Spleen (tissue), 7 donors: ENCODE measurements around the gene QSER1.

ENCODE experiments used
- CTCF ChIP-seq, 11 experiments: fragments of 200-600 bp in 7 of 11; fragments of 450-650 bp in 4 of 11; sonication (generic) in 4 of 11; IDR thresholded peaks in 8 of 11; conservative IDR thresholded peaks in 3 of 11; 1 replicate in 7 of 11; 2 replicates in 4 of 11; pipeline versions ENCODE4 v1.4.0 to v1.8.0; 2016 to 2021; ENCODE audit warnings: antibody characterized with exemption in 11 of 11, inconsistent platforms in 4 of 11, mild to moderate bottlenecking in 1 of 11
- POLR2A ChIP-seq, 3 donors: fragments of 450-650 bp; IDR thresholded peaks; one replicate each; pipeline ENCODE4 v1.5.1; 2017; ENCODE audit warnings: antibody characterized with exemption in 3 of 3, mild to moderate bottlenecking in 1 of 3
- POLR2AphosphoS5 ChIP-seq, 3 donors: sonication (generic); formaldehyde crosslinking; IDR thresholded peaks; one replicate each; pipeline ENCODE4 v1.5.1; 2017; ENCODE audit warnings: antibody characterized with exemption in 3 of 3
- donor health status: DM: no; HTN: no; CAD: no; lungs with moderate emphysema.
- donor health status: DM: no; HTN: no; CAD: no.
- donor health status: DM: no; HTN: no; CAD: no.

GRCh38 chr11:32939866-32940265 lies 47.3 kb downstream of the QSER1 start:
- TF ChIP-seq CTCF (IDR thresholded peaks at IDR 0.05 in 8 of 11, conservative IDR thresholded peaks at IDR 0.05 in 3 of 11) = no peak
- TF ChIP-seq POLR2A (IDR thresholded peaks at IDR 0.05) = no peak
- TF ChIP-seq POLR2AphosphoS5 (IDR thresholded peaks at IDR 0.05) = no peak
